K562 (cell line): ENCODE measurements around the gene NCAPG2. TPM values are rescaled to one million over a fixed set of nuclear protein-coding genes. Genes with fewer than 3 reads are reported as not detected.

Experiments
- ELF1 ChIP-seq: fragments of 200-800 bp; sonication (Bioruptor generic); IDR thresholded peaks from 2 replicates; pipeline ENCODE4 v1.6.1; 2016; ENCODE audit warnings: missing genetic modification characterization, missing compliant biosample characterization
- MCM7 ChIP-seq, 2 experiments: fragments of 450-650 bp; IDR thresholded peaks; 2 replicates each; pipeline ENCODE4 v1.6.1; 2016 to 2018
- NR2C1 ChIP-seq, 2 experiments: fragments of 450-650 bp; IDR thresholded peaks; 2 replicates each; pipeline ENCODE4 v1.6.1; 2017; ENCODE audit warnings: mild to moderate bottlenecking in 2 of 2, antibody characterized with exemption in 1 of 2, inconsistent platforms in 1 of 2, missing compliant biosample characterization in 1 of 2, missing genetic modification characterization in 1 of 2
- NR4A1 ChIP-seq, 2 experiments: fragments of 250-450 bp in 1 of 2; fragments of 450-650 bp in 1 of 2; sonication (Bioruptor Pico) in 1 of 2; IDR thresholded peaks; 2 replicates each; pipeline versions ENCODE4 v1.4.0 to v1.6.1; 2016 to 2020; ENCODE audit warnings: mild to moderate bottlenecking in 2 of 2, missing compliant biosample characterization in 1 of 2, missing genetic modification characterization in 1 of 2, moderate library complexity in 1 of 2
- PTRF ChIP-seq: fragments of 450-650 bp; IDR thresholded peaks from 2 replicates; pipeline ENCODE4 v1.6.1; 2016; ENCODE audit warnings: mild to moderate bottlenecking, missing genetic modification characterization, missing compliant biosample characterization
- SIN3A ChIP-seq, 2 experiments: fragments of 150-350 bp in 1 of 2; IDR thresholded peaks; 2 replicates each; pipeline ENCODE4 v1.6.1; 2011 to 2016; ENCODE audit warnings: borderline replicate concordance in 2 of 2, low read depth in 2 of 2, low read length in 2 of 2, mild to moderate bottlenecking in 2 of 2, moderate library complexity in 2 of 2; ENCODE audit not compliant: control insufficient read depth in 1 of 2
- SRSF9 ChIP-seq: fragments of 200-400 bp; formaldehyde crosslinking; IDR thresholded peaks from 2 replicates; pipeline ENCODE4 v1.6.1; 2017; ENCODE audit warnings: low read depth, low read length, borderline replicate concordance
- ZNF133 ChIP-seq: fragments of 250-450 bp; sonication (Bioruptor Pico); IDR thresholded peaks from 2 replicates; pipeline ENCODE4 v1.4.0; 2020; ENCODE audit warnings: mild to moderate bottlenecking
- ZNF780A ChIP-seq: fragments of 250-450 bp; sonication (Bioruptor Pico); IDR thresholded peaks from 2 replicates; pipeline ENCODE4 v1.5.0; 2021; ENCODE audit warnings: mild to moderate bottlenecking
- polyA plus RNA-seq, 8 experiments: library from polyadenylated mRNA; depleted of rRNA in 4 of 8; stranded (reverse) in 5 of 8; unstranded in 3 of 8; fragments of >200 nt; fragmentation: Nextera tagmentation in 2 of 8; fragmentation: Illumina TruSeq in 1 of 8; extraction: Ambion mirVana in 2 of 8; extraction: Trizol in 1 of 8; gene quantifications; 2 replicates each; pipeline versions ENCODE4 v1.2.1 to v1.2.3, GENCODE V29; 2011 to 2014; ENCODE audit warnings: inconsistent platforms in 1 of 8, missing spikeins in 1 of 8
- total RNA-seq, 7 experiments: library from RNA; depleted of rRNA in 6 of 7; stranded (reverse); fragments of >200 nt in 6 of 7; fragmentation: Illumina TruSeq in 2 of 7; extraction: Trizol in 2 of 7; gene quantifications; 2 replicates each; pipeline versions ENCODE4 v1.2.1 to v1.2.3, GENCODE V29; 2011 to 2021; ENCODE audit warnings: low replicate concordance in 1 of 7
- TF ChIP-seq, protein P1 (sequence below): sonication (generic); formaldehyde crosslinking; IDR thresholded peaks from 2 replicates; pipeline ENCODE4 v1.8.0; 2023; ENCODE audit warnings: missing genetic modification reagents, mild to moderate bottlenecking, borderline replicate concordance
- TF ChIP-seq, protein P2 (sequence below): sonication (generic); formaldehyde crosslinking; IDR thresholded peaks from 2 replicates; pipeline ENCODE4 v1.8.0; 2022; ENCODE audit warnings: mild to moderate bottlenecking, missing genetic modification reagents

The NCAPG2 gene
- total and polyA plus RNA-seq, 9 of the 15 experiments (the other 6 are each of a cell fraction or from before 2014, with no cell fraction given) = 21.5 to 127 (median 86.1) TPM

DNA sequence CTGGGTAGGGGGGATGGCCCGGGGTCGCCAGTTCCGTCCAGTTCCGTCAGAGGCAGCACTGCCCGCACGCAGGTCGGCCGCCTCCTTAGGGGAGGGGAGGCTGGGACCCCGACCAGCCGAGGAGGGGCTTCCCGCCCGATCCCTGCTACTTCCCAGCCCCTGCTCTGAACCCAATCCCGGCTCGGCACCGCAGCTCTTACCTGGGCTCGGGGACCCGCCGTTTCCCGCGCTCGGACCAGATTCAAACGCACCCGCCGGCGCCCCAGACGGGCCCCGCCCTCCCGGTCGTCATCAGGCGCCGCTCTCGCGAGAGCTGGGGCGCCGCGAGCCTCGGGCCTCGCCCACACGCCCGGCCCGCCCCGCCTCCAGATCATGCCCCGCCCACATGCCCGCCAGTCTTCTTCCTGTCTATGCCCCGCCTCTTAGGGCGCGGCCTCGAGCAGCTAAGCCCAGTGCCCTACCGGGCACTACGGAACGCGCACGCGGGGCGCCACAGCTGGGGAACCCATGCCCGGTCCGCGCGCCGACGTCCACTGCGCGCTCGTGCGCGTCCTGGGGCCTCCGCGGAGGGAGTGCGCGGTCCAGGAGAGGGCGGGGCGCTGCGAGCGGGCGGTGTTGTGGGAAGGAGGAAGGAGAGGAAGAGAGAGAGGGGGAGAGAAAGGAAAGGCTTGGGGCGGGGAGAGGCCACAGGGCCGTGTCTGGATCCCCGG is at the start of gene NCAPG2 (continued):
- TF ChIP-seq NR4A1 (CRISPR knock-in tag; IDR thresholded peaks at IDR 0.05) = no peak
- TF ChIP-seq NR4A1 (tag; IDR thresholded peaks at IDR 0.05) = 0 out of 2 replicates have a peak, but pooled peaks have one; percentile 28
- no peak for TF ChIP-seq SRSF9
- peak; percentile 87 for TF ChIP-seq ELF1 (tag)
- no peak for TF ChIP-seq ZNF780A (CRISPR knock-in tag)
- no peak for TF ChIP-seq ZNF133
- TF ChIP-seq, protein P1, sequence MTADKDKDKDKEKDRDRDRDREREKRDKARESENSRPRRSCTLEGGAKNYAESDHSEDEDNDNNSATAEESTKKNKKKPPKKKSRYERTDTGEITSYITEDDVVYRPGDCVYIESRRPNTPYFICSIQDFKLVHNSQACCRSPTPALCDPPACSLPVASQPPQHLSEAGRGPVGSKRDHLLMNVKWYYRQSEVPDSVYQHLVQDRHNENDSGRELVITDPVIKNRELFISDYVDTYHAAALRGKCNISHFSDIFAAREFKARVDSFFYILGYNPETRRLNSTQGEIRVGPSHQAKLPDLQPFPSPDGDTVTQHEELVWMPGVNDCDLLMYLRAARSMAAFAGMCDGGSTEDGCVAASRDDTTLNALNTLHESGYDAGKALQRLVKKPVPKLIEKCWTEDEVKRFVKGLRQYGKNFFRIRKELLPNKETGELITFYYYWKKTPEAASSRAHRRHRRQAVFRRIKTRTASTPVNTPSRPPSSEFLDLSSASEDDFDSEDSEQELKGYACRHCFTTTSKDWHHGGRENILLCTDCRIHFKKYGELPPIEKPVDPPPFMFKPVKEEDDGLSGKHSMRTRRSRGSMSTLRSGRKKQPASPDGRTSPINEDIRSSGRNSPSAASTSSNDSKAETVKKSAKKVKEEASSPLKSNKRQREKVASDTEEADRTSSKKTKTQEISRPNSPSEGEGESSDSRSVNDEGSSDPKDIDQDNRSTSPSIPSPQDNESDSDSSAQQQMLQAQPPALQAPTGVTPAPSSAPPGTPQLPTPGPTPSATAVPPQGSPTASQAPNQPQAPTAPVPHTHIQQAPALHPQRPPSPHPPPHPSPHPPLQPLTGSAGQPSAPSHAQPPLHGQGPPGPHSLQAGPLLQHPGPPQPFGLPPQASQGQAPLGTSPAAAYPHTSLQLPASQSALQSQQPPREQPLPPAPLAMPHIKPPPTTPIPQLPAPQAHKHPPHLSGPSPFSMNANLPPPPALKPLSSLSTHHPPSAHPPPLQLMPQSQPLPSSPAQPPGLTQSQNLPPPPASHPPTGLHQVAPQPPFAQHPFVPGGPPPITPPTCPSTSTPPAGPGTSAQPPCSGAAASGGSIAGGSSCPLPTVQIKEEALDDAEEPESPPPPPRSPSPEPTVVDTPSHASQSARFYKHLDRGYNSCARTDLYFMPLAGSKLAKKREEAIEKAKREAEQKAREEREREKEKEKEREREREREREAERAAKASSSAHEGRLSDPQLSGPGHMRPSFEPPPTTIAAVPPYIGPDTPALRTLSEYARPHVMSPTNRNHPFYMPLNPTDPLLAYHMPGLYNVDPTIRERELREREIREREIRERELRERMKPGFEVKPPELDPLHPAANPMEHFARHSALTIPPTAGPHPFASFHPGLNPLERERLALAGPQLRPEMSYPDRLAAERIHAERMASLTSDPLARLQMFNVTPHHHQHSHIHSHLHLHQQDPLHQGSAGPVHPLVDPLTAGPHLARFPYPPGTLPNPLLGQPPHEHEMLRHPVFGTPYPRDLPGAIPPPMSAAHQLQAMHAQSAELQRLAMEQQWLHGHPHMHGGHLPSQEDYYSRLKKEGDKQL (CRISPR knock-in tag) = no peak
- no peak for TF ChIP-seq PTRF (tag)
- no peak for TF ChIP-seq NR2C1 (IDR thresholded peaks at IDR 0.05)
- TF ChIP-seq NR2C1 (tag; IDR thresholded peaks at IDR 0.05) = no peak
- TF ChIP-seq, protein P2, sequence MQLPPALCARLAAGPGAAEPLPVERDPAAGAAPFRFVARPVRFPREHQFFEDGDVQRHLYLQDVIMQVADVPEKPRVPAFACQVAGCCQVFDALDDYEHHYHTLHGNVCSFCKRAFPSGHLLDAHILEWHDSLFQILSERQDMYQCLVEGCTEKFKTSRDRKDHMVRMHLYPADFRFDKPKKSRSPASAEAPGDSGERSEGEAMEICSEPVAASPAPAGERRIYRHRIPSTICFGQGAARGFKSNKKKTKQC (CRISPR knock-in tag) = peak; percentile 70; the same call in 1 of the 2 replicates
- no peak for TF ChIP-seq MCM7 (IDR thresholded peaks at IDR 0.05)
- peak; percentile 60 to 88; a peak in 3 of 4 replicates for TF ChIP-seq SIN3A (IDR thresholded peaks at IDR 0.05; ENCODE audit: borderline replicate concordance in 2 of 2, control insufficient read depth in 1 of 2, low read depth in 2 of 2, low read length in 2 of 2)
